ENCODE measurements around the gene TERC. TPM values are rescaled to one million over a fixed set of nuclear protein-coding genes. Genes with fewer than 3 reads are reported as not detected.

Gene TERC
- total RNA-seq: 36.7 and 65.9 TPM in 2 replicates

GRCh38 chr3:169764882-169765612 is at the start of gene TERC:
Gene TERC (minus strand): TSS chr3:169765060.

GRCh38 chr3:169812332-169813235 is 47.7 kb upstream of the TERC start, which contains the start of the genes LRRC34 and LRRIQ4:
Gene LRRC34 (minus strand): TSS chr3:169812904. CDS start chr3:169812548, 356 bp downstream.
Gene LRRIQ4 (plus strand): TSS chr3:169812870. CDS start chr3:169821922, 9,052 bp downstream.

GRCh38 chr3:169772897-169773816 is 8.3 kb upstream of the TERC start, which contains the start of gene MYNN:
Gene MYNN (plus strand): TSS chr3:169773396. CDS start chr3:169774296, 900 bp downstream.

GRCh38 chr3:169769287-169770181 is 4.7 kb upstream of the TERC start, which contains the start of gene ACTRT3:
Gene ACTRT3 (minus strand): TSS chr3:169769561. CDS start chr3:169769520, 41 bp downstream.

Other genes with a start within 250 kb of the TERC start
- 44.1 and 44.6 TPM in 2 replicates for gene MECOM, start 101.3 kb downstream of the TERC start, total RNA-seq
- 5.8 and 6.1 TPM in 2 replicates for gene ACTRT3, start 4.5 kb upstream of the TERC start, total RNA-seq
- 22.1 and 25.6 TPM in 2 replicates for gene MYNN, start 8.3 kb upstream of the TERC start, total RNA-seq
- gene LRRIQ4, start 47.8 kb upstream of the TERC start, total RNA-seq: 0.06 TPM in 1 of 2 replicates, not detected in the other
- 3.4 and 3.8 TPM in 2 replicates for gene LRRC34, start 47.8 kb upstream of the TERC start, total RNA-seq
- gene LRRC31, start 104.9 kb upstream of the TERC start, total RNA-seq: not detected in 2 replicates
- not detected in 2 replicates for gene SAMD7, start 146.5 kb upstream of the TERC start, total RNA-seq
- 62.1 and 65.7 TPM in 2 replicates for gene SEC62, start 201.7 kb upstream of the TERC start, total RNA-seq

All from aortic smooth muscle cell (primary cell).